HepG2 (cell line): ENCODE measurements around the gene NDUFS2. TPM values are rescaled to one million over a fixed set of nuclear protein-coding genes. Genes with fewer than 3 reads are reported as not detected.

Source experiments
- DMTF1 ChIP-seq: sonication (generic); formaldehyde crosslinking; IDR thresholded peaks from 2 replicates; pipeline ENCODE4 v1.4.0; 2020; ENCODE audit warnings: mild to moderate bottlenecking, missing genetic modification reagents
- FOXO1 ChIP-seq: sonication (generic); formaldehyde crosslinking; IDR thresholded peaks from 2 replicates; pipeline ENCODE4 v1.4.0; 2020; ENCODE audit warnings: missing genetic modification reagents
- HDAC1 ChIP-seq: sonication (generic); formaldehyde crosslinking; IDR thresholded peaks from 2 replicates; pipeline ENCODE4 v1.5.1; 2020; ENCODE audit warnings: mild to moderate bottlenecking, missing genetic modification reagents
- HNF4A ChIP-seq: sonication (generic); formaldehyde crosslinking; IDR thresholded peaks from 2 replicates; pipeline ENCODE4 v1.4.0; 2020; ENCODE audit warnings: missing genetic modification reagents
- MED8 ChIP-seq: sonication (generic); formaldehyde crosslinking; IDR thresholded peaks from 2 replicates; pipeline ENCODE4 v1.8.1; 2023; ENCODE audit warnings: mild to moderate bottlenecking, missing genetic modification reagents; ENCODE audit not compliant: insufficient replicate concordance
- NFE2L1 ChIP-seq: sonication (generic); formaldehyde crosslinking; IDR thresholded peaks from 2 replicates; pipeline ENCODE4 v1.4.0; 2020; ENCODE audit warnings: missing genetic modification reagents, mild to moderate bottlenecking, borderline replicate concordance
- NONO ChIP-seq, 2 experiments: fragments of 450-650 bp in 1 of 2; sonication (generic) in 1 of 2; formaldehyde crosslinking in 1 of 2; IDR thresholded peaks in 1 of 2; conservative IDR thresholded peaks in 1 of 2; 2 replicates each; pipeline versions ENCODE4 v1.6.1 to v1.8.0; 2017 to 2022; ENCODE audit warnings: mild to moderate bottlenecking in 1 of 2, missing genetic modification reagents in 1 of 2, moderate library complexity in 1 of 2
- RFX5 ChIP-seq: IDR thresholded peaks from 2 replicates; pipeline ENCODE4 v1.6.1; 2011; ENCODE audit warnings: low read depth, low read length, improper control_type of control experiment
- ZKSCAN5 ChIP-seq: sonication (generic); formaldehyde crosslinking; IDR thresholded peaks from 2 replicates; pipeline ENCODE4 v1.5.1; 2020; ENCODE audit warnings: mild to moderate bottlenecking, missing genetic modification reagents
- ZNF263 ChIP-seq: sonication (generic); formaldehyde crosslinking; IDR thresholded peaks from 2 replicates; pipeline ENCODE4 v1.4.0; 2020; ENCODE audit warnings: missing genetic modification reagents
- ZNF451 ChIP-seq: sonication (generic); formaldehyde crosslinking; IDR thresholded peaks from 2 replicates; pipeline ENCODE4 v1.5.0; 2020; ENCODE audit warnings: mild to moderate bottlenecking, missing genetic modification reagents
- ZNF510 ChIP-seq: sonication (generic); formaldehyde crosslinking; IDR thresholded peaks from 2 replicates; pipeline ENCODE4 v1.4.0; 2020; ENCODE audit warnings: low read depth, mild to moderate bottlenecking, missing genetic modification reagents
- ZNF513 ChIP-seq: sonication (generic); formaldehyde crosslinking; conservative IDR thresholded peaks from 2 replicates; pipeline ENCODE4 v1.5.0; 2020; ENCODE audit warnings: missing genetic modification reagents
- ZSCAN30 ChIP-seq: sonication (generic); formaldehyde crosslinking; IDR thresholded peaks from 2 replicates; pipeline ENCODE4 v1.5.0; 2020; ENCODE audit warnings: mild to moderate bottlenecking, missing genetic modification reagents
- polyA plus RNA-seq, 8 experiments: library from polyadenylated mRNA; depleted of rRNA in 3 of 8; stranded (reverse) in 7 of 8; unstranded in 1 of 8; fragments of >200 nt; fragmentation: Illumina TruSeq in 4 of 8; extraction: Trizol in 4 of 8; gene quantifications; 2 replicates each; pipeline versions ENCODE4 v1.2.1 to v1.2.3, GENCODE V29; 2011 to 2016; ENCODE audit warnings: low read depth in 4 of 8, missing spikeins in 1 of 8, mixed read lengths in 1 of 8; ENCODE audit not compliant: insufficient read depth in 1 of 8
- total RNA-seq, 5 experiments: library from RNA; depleted of rRNA; stranded (reverse); fragments of >200 nt; fragmentation: Illumina TruSeq; extraction: Trizol; gene quantifications; 2 replicates each; pipeline ENCODE4 v1.2.3, GENCODE V29; 2016; ENCODE audit warnings: low read depth in 1 of 5
- TF ChIP-seq, protein P1 (sequence below): sonication (generic); formaldehyde crosslinking; IDR thresholded peaks from 2 replicates; pipeline ENCODE4 v1.4.0; 2020; ENCODE audit warnings: missing genetic modification reagents
- TF ChIP-seq, protein P2 (sequence below): sonication (generic); formaldehyde crosslinking; conservative IDR thresholded peaks from 2 replicates; pipeline ENCODE4 v1.4.0; 2020; ENCODE audit warnings: missing genetic modification reagents
- TF ChIP-seq, protein P3 (sequence below): sonication (generic); formaldehyde crosslinking; IDR thresholded peaks from 2 replicates; pipeline ENCODE4 v1.4.0; 2020; ENCODE audit warnings: low read depth, missing genetic modification reagents

The NDUFS2 gene
- total and polyA plus RNA-seq, 2 of the 13 experiments (the other 11 are each of a cell fraction or from before 2014, with no cell fraction given), result 89.9 to 118 TPM

- TF ChIP-seq ZNF513 (CRISPR knock-in tag) (0 out of 2 replicates have a peak, but pooled peaks have one; percentile 55), ZNF451 (CRISPR knock-in tag) (no peak), NFE2L1 (CRISPR knock-in tag) (no peak), ZSCAN30 (no peak), NONO (IDR thresholded peaks at IDR 0.05) (no peak), NONO (CRISPR knock-in tag; conservative IDR thresholded peaks at IDR 0.05) (no peak), FOXO1 (CRISPR knock-in tag) (no peak), DMTF1 (CRISPR knock-in tag) (no peak), ZNF263 (CRISPR knock-in tag) (no peak), HNF4A (0 out of 2 replicates have a peak, but pooled peaks have one; percentile 13), RFX5 (no peak), MED8 (CRISPR knock-in tag) (no peak), ZNF510 (CRISPR knock-in tag) (no peak), ZKSCAN5 (no peak), HDAC1 (CRISPR knock-in tag) (no peak)
- TF ChIP-seq, protein P1, sequence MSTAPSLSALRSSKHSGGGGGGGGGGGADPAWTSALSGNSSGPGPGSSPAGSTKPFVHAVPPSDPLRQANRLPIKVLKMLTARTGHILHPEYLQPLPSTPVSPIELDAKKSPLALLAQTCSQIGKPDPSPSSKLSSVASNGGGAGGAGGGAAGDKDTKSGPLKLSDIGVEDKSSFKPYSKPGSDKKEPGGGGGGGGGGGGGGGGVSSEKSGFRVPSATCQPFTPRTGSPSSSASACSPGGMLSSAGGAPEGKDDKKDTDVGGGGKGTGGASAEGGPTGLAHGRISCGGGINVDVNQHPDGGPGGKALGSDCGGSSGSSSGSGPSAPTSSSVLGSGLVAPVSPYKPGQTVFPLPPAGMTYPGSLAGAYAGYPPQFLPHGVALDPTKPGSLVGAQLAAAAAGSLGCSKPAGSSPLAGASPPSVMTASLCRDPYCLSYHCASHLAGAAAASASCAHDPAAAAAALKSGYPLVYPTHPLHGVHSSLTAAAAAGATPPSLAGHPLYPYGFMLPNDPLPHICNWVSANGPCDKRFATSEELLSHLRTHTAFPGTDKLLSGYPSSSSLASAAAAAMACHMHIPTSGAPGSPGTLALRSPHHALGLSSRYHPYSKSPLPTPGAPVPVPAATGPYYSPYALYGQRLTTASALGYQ (CRISPR knock-in tag), result no peak
- TF ChIP-seq, protein P2, sequence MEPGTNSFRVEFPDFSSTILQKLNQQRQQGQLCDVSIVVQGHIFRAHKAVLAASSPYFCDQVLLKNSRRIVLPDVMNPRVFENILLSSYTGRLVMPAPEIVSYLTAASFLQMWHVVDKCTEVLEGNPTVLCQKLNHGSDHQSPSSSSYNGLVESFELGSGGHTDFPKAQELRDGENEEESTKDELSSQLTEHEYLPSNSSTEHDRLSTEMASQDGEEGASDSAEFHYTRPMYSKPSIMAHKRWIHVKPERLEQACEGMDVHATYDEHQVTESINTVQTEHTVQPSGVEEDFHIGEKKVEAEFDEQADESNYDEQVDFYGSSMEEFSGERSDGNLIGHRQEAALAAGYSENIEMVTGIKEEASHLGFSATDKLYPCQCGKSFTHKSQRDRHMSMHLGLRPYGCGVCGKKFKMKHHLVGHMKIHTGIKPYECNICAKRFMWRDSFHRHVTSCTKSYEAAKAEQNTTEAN (CRISPR knock-in tag), result no peak
- TF ChIP-seq, protein P3, sequence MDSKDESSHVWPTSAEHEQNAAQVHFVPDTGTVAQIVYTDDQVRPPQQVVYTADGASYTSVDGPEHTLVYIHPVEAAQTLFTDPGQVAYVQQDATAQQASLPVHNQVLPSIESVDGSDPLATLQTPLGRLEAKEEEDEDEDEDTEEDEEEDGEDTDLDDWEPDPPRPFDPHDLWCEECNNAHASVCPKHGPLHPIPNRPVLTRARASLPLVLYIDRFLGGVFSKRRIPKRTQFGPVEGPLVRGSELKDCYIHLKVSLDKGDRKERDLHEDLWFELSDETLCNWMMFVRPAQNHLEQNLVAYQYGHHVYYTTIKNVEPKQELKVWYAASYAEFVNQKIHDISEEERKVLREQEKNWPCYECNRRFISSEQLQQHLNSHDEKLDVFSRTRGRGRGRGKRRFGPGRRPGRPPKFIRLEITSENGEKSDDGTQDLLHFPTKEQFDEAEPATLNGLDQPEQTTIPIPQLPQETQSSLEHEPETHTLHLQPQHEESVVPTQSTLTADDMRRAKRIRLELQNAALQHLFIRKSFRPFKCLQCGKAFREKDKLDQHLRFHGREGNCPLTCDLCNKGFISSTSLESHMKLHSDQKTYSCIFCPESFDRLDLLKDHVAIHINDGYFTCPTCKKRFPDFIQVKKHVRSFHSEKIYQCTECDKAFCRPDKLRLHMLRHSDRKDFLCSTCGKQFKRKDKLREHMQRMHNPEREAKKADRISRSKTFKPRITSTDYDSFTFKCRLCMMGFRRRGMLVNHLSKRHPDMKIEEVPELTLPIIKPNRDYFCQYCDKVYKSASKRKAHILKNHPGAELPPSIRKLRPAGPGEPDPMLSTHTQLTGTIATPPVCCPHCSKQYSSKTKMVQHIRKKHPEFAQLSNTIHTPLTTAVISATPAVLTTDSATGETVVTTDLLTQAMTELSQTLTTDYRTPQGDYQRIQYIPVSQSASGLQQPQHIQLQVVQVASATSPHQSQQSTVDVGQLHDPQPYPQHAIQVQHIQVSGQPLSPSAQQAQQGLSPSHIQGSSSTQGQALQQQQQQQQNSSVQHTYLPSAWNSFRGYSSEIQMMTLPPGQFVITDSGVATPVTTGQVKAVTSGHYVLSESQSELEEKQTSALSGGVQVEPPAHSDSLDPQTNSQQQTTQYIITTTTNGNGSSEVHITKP, result no peak
Observed at GRCh38 chr1:161192476-161193465, 9.4 kb upstream of the NDUFS2 start (continued).
